Kidney epithelial cell (primary cell): ENCODE measurements around the gene IKZF3. TPM values are rescaled to one million over a fixed set of nuclear protein-coding genes. Genes with fewer than 3 reads are reported as not detected.
"Not testable (repeated sequence)": the region's sequence is repeated elsewhere in the genome, so short reads cannot be mapped to it uniquely, and the experiment has no call there.

ENCODE experiments used
- DNase-seq: peaks from one replicate; pipeline ENCODE4 v3.0.0-alpha.2; 2010; ENCODE audit warnings: low read depth
- H3K27me3 ChIP-seq: 2 replicates; pipeline ENCODE4 v1.6.0; 2011; ENCODE audit warnings: low read length; ENCODE audit not compliant: control insufficient read depth, insufficient read depth
- H3K36me3 ChIP-seq: 2 replicates; pipeline ENCODE4 v1.5.1; 2011; ENCODE audit warnings: low read length; ENCODE audit not compliant: control insufficient read depth, insufficient read depth
- H3K4me3 ChIP-seq: 2 replicates; pipeline ENCODE4 v1.5.1; 2011; ENCODE audit warnings: low read depth, mild to moderate bottlenecking, control low read depth, low read length
- CTCF ChIP-seq: IDR thresholded peaks from 2 replicates; pipeline ENCODE4 v1.5.1; 2011; ENCODE audit warnings: mild to moderate bottlenecking, moderate library complexity, low read length, control low read depth, inconsistent platforms; ENCODE audit not compliant: insufficient read depth, poor library complexity, severe bottlenecking
- total RNA-seq: library from RNA; depleted of rRNA; stranded (reverse); fragments of >200 nt; gene quantifications from 2 replicates; pipeline ENCODE4 v1.2.3, GENCODE V29; 2015

IKZF3 gene
- total RNA-seq, 1 donor from 2014 or later: 0.17 TPM

GRCh38 chr17:39726617-39727016, 137.5 kb downstream of the IKZF3 start:
- Histone ChIP-seq H3K36me3 (peaks cover 1% of the 10 kb centered on the region), H3K4me3 (no peak overlapping the region), H3K27me3 (no peaks in the 10 kb centered on the region)
- TF ChIP-seq CTCF: no peak
- DNase-seq: no peak

DNA sequence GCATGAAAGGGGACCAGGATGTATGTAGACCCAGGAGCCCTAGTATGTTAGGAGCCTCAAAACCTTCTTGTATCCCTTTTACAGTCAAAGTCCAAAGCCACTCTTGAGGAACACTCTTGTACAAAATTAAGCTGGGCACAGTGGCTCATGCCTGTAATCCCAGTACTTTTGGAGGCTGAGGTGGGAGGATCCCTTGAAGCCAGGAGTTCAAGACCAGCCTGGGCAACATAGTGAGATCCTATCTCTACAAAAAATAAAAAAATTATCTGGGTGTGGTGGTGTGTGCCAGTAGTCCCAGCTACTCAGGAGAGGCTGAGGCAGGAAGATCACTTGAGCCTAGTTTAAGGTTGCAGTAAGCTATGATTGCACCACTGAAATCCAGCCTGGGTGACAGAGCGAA, 138.2 kb downstream of the IKZF3 start:
- not testable (repeated sequence) for H3K36me3 ChIP-seq, H3K27me3 ChIP-seq, H3K4me3 ChIP-seq, DNase-seq

DNA sequence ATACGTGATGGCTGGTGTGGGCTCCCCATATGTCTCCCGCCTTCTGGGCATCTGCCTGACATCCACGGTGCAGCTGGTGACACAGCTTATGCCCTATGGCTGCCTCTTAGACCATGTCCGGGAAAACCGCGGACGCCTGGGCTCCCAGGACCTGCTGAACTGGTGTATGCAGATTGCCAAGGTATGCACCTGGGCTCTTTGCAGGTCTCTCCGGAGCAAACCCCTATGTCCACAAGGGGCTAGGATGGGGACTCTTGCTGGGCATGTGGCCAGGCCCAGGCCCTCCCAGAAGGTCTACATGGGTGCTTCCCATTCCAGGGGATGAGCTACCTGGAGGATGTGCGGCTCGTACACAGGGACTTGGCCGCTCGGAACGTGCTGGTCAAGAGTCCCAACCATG, 139.4 kb downstream of the IKZF3 start:
- no peak for TF ChIP-seq CTCF
- Histone ChIP-seq H3K27me3 (no peaks in the 10 kb centered on the region), H3K36me3 (peaks cover 1% of the 10 kb centered on the region), H3K4me3 (no peak overlapping the region)
- DNase-seq: no peak

GRCh38 chr17:39722965-39723848, 140.9 kb downstream of the IKZF3 start:
- no peak for TF ChIP-seq CTCF
- Histone ChIP-seq H3K36me3 (peaks cover 1% of the 10 kb centered on the region), H3K4me3 (no peak overlapping the region), H3K27me3 (no peaks in the 10 kb centered on the region)
- no peak for DNase-seq

- Histone ChIP-seq H3K27me3 (no peaks in the 10 kb centered on the region), H3K36me3 (peaks cover 2% of the 10 kb centered on the region), H3K4me3 (no peak overlapping the region)
- no peak for DNase-seq
- TF ChIP-seq CTCF: no peak
Measured at GRCh38 chr17:39722104-39722503, 142.0 kb downstream of the IKZF3 start.

- H3K36me3 ChIP-seq: peaks cover 3% of the 10 kb centered on the region
Measured at GRCh38 chr17:39719563-39720355, 144.4 kb downstream of the IKZF3 start.

More at GRCh38 chr17:39719563-39720355, 144.4 kb downstream of the IKZF3 start:
- TF ChIP-seq CTCF: no peak
- no peak for DNase-seq
- H3K27me3 ChIP-seq: no peaks in the 10 kb centered on the region
- H3K4me3 ChIP-seq: no peak overlapping the region
